ENCODE measurements around the gene TMEM63B.
"Not testable (repeated sequence)": the region's sequence is repeated elsewhere in the genome, so short reads cannot be mapped to it uniquely, and the experiment has no call there.

Gene TMEM63B

GRCh38 chr6:44190715-44191114 lies 63.4 kb downstream of the TMEM63B start:
- Histone ChIP-seq H3K9ac (ENCODE audit: low read depth in 1 of 2, low read length in 2 of 2) (no peak overlapping the region), H3K27ac (ENCODE audit: low read depth, low read length) (no peak overlapping the region), H3K9me3 (ENCODE audit: control insufficient read depth in 1 of 2, low read length in 2 of 2) (no peaks in the 10 kb centered on the region), H3K4me1 (ENCODE audit: control insufficient read depth in 1 of 2, insufficient read depth in 2 of 2, low read length in 2 of 2) (no peaks in the 10 kb centered on the region), H3K27me3 (ENCODE audit: control insufficient read depth in 1 of 2, insufficient read depth in 2 of 2, low read length in 2 of 2) (no peaks in the 10 kb centered on the region), H3K4me3 (ENCODE audit: low read depth in 1 of 2, low read length in 2 of 2) (no peak overlapping the region), H3K36me3 (ENCODE audit: control insufficient read depth in 1 of 2, insufficient read depth in 2 of 2, low read length in 2 of 2) (no peaks in the 10 kb centered on the region)

- no peaks in the 10 kb centered on the region for H3K36me3 ChIP-seq (ENCODE audit: control insufficient read depth in 1 of 2, insufficient read depth in 2 of 2, low read length in 2 of 2)
- H3K27ac ChIP-seq (ENCODE audit: low read depth, low read length) = no peak overlapping the region
- H3K9ac ChIP-seq (ENCODE audit: low read depth in 1 of 2, low read length in 2 of 2) = no peak overlapping the region
- peak overlapping the region; percentile 54 to 61 for H3K4me3 ChIP-seq (ENCODE audit: low read depth in 1 of 2, low read length in 2 of 2)
- H3K27me3 ChIP-seq (ENCODE audit: control insufficient read depth in 1 of 2, insufficient read depth in 2 of 2, low read length in 2 of 2) = no peaks in the 10 kb centered on the region
- no peaks in the 10 kb centered on the region for H3K9me3 ChIP-seq (ENCODE audit: control insufficient read depth in 1 of 2, low read length in 2 of 2)
- no peaks in the 10 kb centered on the region for H3K4me1 ChIP-seq (ENCODE audit: control insufficient read depth in 1 of 2, insufficient read depth in 2 of 2, low read length in 2 of 2)
Measured at GRCh38 chr6:44192428-44193041, 65.2 kb downstream of the TMEM63B start.

DNA sequence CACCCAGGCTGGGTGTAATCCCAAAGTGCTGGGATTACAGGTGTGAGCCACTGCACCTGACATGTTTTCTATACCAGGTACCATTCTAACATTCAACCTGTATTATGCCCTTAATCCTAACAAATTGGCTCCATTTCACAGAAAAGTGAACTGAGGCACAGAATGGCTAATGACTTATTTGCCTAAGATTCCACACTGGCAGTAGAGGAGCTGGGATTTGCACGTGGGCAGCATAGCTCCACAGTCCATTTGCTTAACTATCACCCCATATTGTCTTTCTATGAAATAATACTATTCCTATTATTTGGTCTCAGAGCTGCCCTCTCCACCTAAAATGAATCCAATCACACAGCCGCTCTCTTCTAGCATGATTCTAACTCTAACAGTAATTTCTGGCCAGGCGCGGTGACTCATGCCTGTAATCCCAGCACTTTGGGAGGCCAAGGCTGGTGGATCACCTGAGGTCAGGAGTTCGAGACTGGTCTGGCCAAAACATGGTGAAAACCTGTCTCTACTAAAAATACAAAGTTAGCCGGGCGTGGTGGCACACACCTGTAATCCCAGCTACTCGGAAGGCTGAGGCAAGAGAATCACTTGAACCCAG lies 66.1 kb downstream of the TMEM63B start:
- Histone ChIP-seq H3K27me3 (ENCODE audit: control insufficient read depth in 1 of 2, insufficient read depth in 2 of 2, low read length in 2 of 2) (no peaks in the 10 kb centered on the region), H3K9me3 (ENCODE audit: control insufficient read depth in 1 of 2, low read length in 2 of 2) (no peaks in the 10 kb centered on the region), H3K27ac (ENCODE audit: low read depth, low read length) (no peak overlapping the region), H3K4me3 (ENCODE audit: low read depth in 1 of 2, low read length in 2 of 2) (no peak overlapping the region), H3K9ac (ENCODE audit: low read depth in 1 of 2, low read length in 2 of 2) (no peak overlapping the region), H3K4me1 (ENCODE audit: control insufficient read depth in 1 of 2, insufficient read depth in 2 of 2, low read length in 2 of 2) (no peaks in the 10 kb centered on the region), H3K36me3 (ENCODE audit: control insufficient read depth in 1 of 2, insufficient read depth in 2 of 2, low read length in 2 of 2) (no peaks in the 10 kb centered on the region)

DNA sequence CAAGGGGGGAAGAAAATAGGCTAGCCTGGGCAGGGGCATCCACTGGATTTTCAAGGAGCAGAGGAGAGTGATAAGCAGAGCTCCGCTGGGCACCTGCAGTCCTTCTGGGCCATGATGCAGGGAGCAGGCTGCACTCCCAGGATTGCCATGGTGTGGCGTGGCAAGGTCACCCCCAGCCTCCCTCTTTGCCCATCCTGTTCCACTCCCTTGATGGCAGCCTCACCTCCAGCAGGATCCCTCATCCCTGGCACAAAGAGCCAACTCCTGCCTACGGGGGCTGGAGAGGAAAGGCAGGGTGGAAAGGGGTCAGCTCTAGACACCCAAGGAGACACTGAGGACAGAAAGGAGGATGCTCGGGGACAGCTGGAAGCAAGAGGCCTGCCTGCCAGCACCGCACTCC lies 67.0 kb downstream of the TMEM63B start:
- no peaks in the 10 kb centered on the region for H3K36me3 ChIP-seq (ENCODE audit: control insufficient read depth in 1 of 2, insufficient read depth in 2 of 2, low read length in 2 of 2)
- H3K4me1 ChIP-seq (ENCODE audit: control insufficient read depth in 1 of 2, insufficient read depth in 2 of 2, low read length in 2 of 2) = no peaks in the 10 kb centered on the region
- H3K9me3 ChIP-seq (ENCODE audit: control insufficient read depth in 1 of 2, low read length in 2 of 2) = no peaks in the 10 kb centered on the region
- no peaks in the 10 kb centered on the region for H3K27me3 ChIP-seq (ENCODE audit: control insufficient read depth in 1 of 2, insufficient read depth in 2 of 2, low read length in 2 of 2)
- H3K4me3 ChIP-seq (ENCODE audit: low read depth in 1 of 2, low read length in 2 of 2) = no peak overlapping the region
- H3K9ac ChIP-seq (ENCODE audit: low read depth in 1 of 2, low read length in 2 of 2) = no peak overlapping the region
- no peak overlapping the region for H3K27ac ChIP-seq (ENCODE audit: low read depth, low read length)

GRCh38 chr6:44196351-44196750 lies 69.0 kb downstream of the TMEM63B start:
- not testable (repeated sequence) for H3K4me3 ChIP-seq (ENCODE audit: low read depth in 1 of 2, low read length in 2 of 2); H3K27me3 ChIP-seq (ENCODE audit: control insufficient read depth in 1 of 2, insufficient read depth in 2 of 2, low read length in 2 of 2); H3K27ac ChIP-seq (ENCODE audit: low read depth, low read length); H3K4me1 ChIP-seq (ENCODE audit: control insufficient read depth in 1 of 2, insufficient read depth in 2 of 2, low read length in 2 of 2); H3K9me3 ChIP-seq (ENCODE audit: control insufficient read depth in 1 of 2, low read length in 2 of 2); H3K36me3 ChIP-seq (ENCODE audit: control insufficient read depth in 1 of 2, insufficient read depth in 2 of 2, low read length in 2 of 2); H3K9ac ChIP-seq (ENCODE audit: low read depth in 1 of 2, low read length in 2 of 2)

- Histone ChIP-seq H3K4me3 (ENCODE audit: low read depth in 1 of 2, low read length in 2 of 2) (no peak overlapping the region), H3K27me3 (ENCODE audit: control insufficient read depth in 1 of 2, insufficient read depth in 2 of 2, low read length in 2 of 2) (no peaks in the 10 kb centered on the region), H3K9me3 (ENCODE audit: control insufficient read depth in 1 of 2, low read length in 2 of 2) (no peaks in the 10 kb centered on the region), H3K9ac (ENCODE audit: low read depth in 1 of 2, low read length in 2 of 2) (no peak overlapping the region), H3K4me1 (ENCODE audit: control insufficient read depth in 1 of 2, insufficient read depth in 2 of 2, low read length in 2 of 2) (peaks cover 4 to 16% of the 10 kb centered on the region in 2 donors), H3K27ac (ENCODE audit: low read depth, low read length) (no peak overlapping the region), H3K36me3 (ENCODE audit: control insufficient read depth in 1 of 2, insufficient read depth in 2 of 2, low read length in 2 of 2) (no peaks in the 10 kb centered on the region)
Measured at GRCh38 chr6:44198684-44199083, 71.3 kb downstream of the TMEM63B start.

- no peaks in the 10 kb centered on the region for H3K36me3 ChIP-seq (ENCODE audit: control insufficient read depth in 1 of 2, insufficient read depth in 2 of 2, low read length in 2 of 2)
- no peak overlapping the region for H3K4me3 ChIP-seq (ENCODE audit: low read depth in 1 of 2, low read length in 2 of 2)
- H3K9ac ChIP-seq (ENCODE audit: low read depth in 1 of 2, low read length in 2 of 2) = no peak overlapping the region
- H3K27me3 ChIP-seq (ENCODE audit: control insufficient read depth in 1 of 2, insufficient read depth in 2 of 2, low read length in 2 of 2) = no peaks in the 10 kb centered on the region
- H3K9me3 ChIP-seq (ENCODE audit: control insufficient read depth in 1 of 2, low read length in 2 of 2) = no peaks in the 10 kb centered on the region
- H3K27ac ChIP-seq (ENCODE audit: low read depth, low read length) = no peak overlapping the region
- peaks cover 4 to 16% of the 10 kb centered on the region in 2 donors for H3K4me1 ChIP-seq (ENCODE audit: control insufficient read depth in 1 of 2, insufficient read depth in 2 of 2, low read length in 2 of 2)
Measured at GRCh38 chr6:44199883-44200282, 72.5 kb downstream of the TMEM63B start.

GRCh38 chr6:44201200-44201599 lies 73.8 kb downstream of the TMEM63B start:
- H3K9ac ChIP-seq (ENCODE audit: low read depth in 1 of 2, low read length in 2 of 2) = peak overlapping the region in 1 of 2 donors; percentile 1

DNA sequence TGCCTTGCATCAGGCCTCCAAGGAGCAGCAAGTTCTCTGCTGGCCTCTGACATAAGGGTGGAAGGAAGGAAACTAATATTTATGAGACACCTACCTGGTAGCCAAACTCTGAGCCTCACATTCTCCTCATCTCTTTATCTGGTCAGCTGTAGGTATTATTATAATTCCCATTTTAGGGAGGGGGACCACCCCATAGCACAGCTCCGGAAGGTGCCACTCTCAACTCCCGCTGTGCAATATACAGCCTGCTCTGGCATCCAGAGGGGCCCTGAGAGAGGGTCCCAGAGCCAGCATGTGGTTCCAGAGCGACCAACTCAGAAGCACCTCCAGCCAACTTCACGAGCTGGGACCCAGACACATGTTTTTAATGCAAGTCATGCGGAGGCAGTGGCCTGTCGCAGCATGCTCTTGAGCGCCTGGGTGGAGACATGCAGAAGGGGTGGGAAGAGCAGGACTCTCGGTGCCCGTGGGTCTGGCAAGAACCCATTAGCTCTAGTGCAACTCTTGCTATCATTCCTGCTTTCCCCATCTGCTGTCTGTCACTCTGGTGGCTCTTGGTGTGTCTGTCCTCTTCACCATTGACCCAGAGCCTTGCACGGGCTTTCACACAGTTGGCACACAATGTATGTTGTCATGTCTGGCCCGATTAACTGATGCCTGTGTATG lies 74.4 kb downstream of the TMEM63B start:
- H3K4me1 ChIP-seq (ENCODE audit: control insufficient read depth in 1 of 2, insufficient read depth in 2 of 2, low read length in 2 of 2) = peaks cover 4 to 16% of the 10 kb centered on the region in 2 donors
- H3K27me3 ChIP-seq (ENCODE audit: control insufficient read depth in 1 of 2, insufficient read depth in 2 of 2, low read length in 2 of 2) = no peaks in the 10 kb centered on the region
- no peak overlapping the region for H3K9ac ChIP-seq (ENCODE audit: low read depth in 1 of 2, low read length in 2 of 2)
- H3K36me3 ChIP-seq (ENCODE audit: control insufficient read depth in 1 of 2, insufficient read depth in 2 of 2, low read length in 2 of 2) = no peaks in the 10 kb centered on the region
- H3K27ac ChIP-seq (ENCODE audit: low read depth, low read length) = no peak overlapping the region
- H3K4me3 ChIP-seq (ENCODE audit: low read depth in 1 of 2, low read length in 2 of 2) = no peak overlapping the region
- no peaks in the 10 kb centered on the region for H3K9me3 ChIP-seq (ENCODE audit: control insufficient read depth in 1 of 2, low read length in 2 of 2)

More at GRCh38 chr6:44201200-44201599, 73.8 kb downstream of the TMEM63B start:
- H3K9me3 ChIP-seq (ENCODE audit: control insufficient read depth in 1 of 2, low read length in 2 of 2) = no peaks in the 10 kb centered on the region
- no peak overlapping the region for H3K4me3 ChIP-seq (ENCODE audit: low read depth in 1 of 2, low read length in 2 of 2)
- no peaks in the 10 kb centered on the region for H3K36me3 ChIP-seq (ENCODE audit: control insufficient read depth in 1 of 2, insufficient read depth in 2 of 2, low read length in 2 of 2)
- H3K27me3 ChIP-seq (ENCODE audit: control insufficient read depth in 1 of 2, insufficient read depth in 2 of 2, low read length in 2 of 2) = no peaks in the 10 kb centered on the region
- no peak overlapping the region for H3K27ac ChIP-seq (ENCODE audit: low read depth, low read length)
- H3K4me1 ChIP-seq (ENCODE audit: control insufficient read depth in 1 of 2, insufficient read depth in 2 of 2, low read length in 2 of 2) = peaks cover 4 to 16% of the 10 kb centered on the region in 2 donors

- Histone ChIP-seq H3K9me3 (ENCODE audit: control insufficient read depth in 1 of 2, low read length in 2 of 2) (no peaks in the 10 kb centered on the region), H3K36me3 (ENCODE audit: control insufficient read depth in 1 of 2, insufficient read depth in 2 of 2, low read length in 2 of 2) (no peaks in the 10 kb centered on the region), H3K27ac (ENCODE audit: low read depth, low read length) (no peak overlapping the region), H3K4me1 (ENCODE audit: control insufficient read depth in 1 of 2, insufficient read depth in 2 of 2, low read length in 2 of 2) (peaks cover 4 to 16% of the 10 kb centered on the region in 2 donors), H3K9ac (ENCODE audit: low read depth in 1 of 2, low read length in 2 of 2) (no peak overlapping the region), H3K27me3 (ENCODE audit: control insufficient read depth in 1 of 2, insufficient read depth in 2 of 2, low read length in 2 of 2) (no peaks in the 10 kb centered on the region), H3K4me3 (ENCODE audit: low read depth in 1 of 2, low read length in 2 of 2) (no peak overlapping the region)
Measured at GRCh38 chr6:44202332-44202971, 75.1 kb downstream of the TMEM63B start.

Measured in duodenal mucosa (tissue), 2 donors.